Fibroblast of the aortic adventitia (primary cell): Measurements from ENCODE around the gene LSP1. TPM values are rescaled to one million over a fixed set of nuclear protein-coding genes. Genes with fewer than 3 reads are reported as not detected.

Experiments used
- DNase-seq: peaks from one replicate; pipeline ENCODE4 v3.0.0-alpha.2; 2010; ENCODE audit warnings: low read depth
- H3K4me3 ChIP-seq: 2 replicates; pipeline ENCODE4 v1.5.1; 2011; ENCODE audit warnings: low read depth, mild to moderate bottlenecking, control low read depth, low read length, moderate library complexity
- total RNA-seq: library from RNA; depleted of rRNA; stranded (reverse); fragments of >200 nt; gene quantifications from 2 replicates; pipeline ENCODE4 v1.2.3, GENCODE V29; 2012; ENCODE audit warnings: low replicate concordance
- TF ChIP-seq, protein P1 (sequence below): IDR thresholded peaks from 2 replicates; pipeline ENCODE4 v1.5.1; 2011; ENCODE audit warnings: mild to moderate bottlenecking, low read length, control low read depth, inconsistent platforms; ENCODE audit not compliant: insufficient read depth

The LSP1 gene
- total RNA-seq, 1 donor: 40.2 TPM

DNA sequence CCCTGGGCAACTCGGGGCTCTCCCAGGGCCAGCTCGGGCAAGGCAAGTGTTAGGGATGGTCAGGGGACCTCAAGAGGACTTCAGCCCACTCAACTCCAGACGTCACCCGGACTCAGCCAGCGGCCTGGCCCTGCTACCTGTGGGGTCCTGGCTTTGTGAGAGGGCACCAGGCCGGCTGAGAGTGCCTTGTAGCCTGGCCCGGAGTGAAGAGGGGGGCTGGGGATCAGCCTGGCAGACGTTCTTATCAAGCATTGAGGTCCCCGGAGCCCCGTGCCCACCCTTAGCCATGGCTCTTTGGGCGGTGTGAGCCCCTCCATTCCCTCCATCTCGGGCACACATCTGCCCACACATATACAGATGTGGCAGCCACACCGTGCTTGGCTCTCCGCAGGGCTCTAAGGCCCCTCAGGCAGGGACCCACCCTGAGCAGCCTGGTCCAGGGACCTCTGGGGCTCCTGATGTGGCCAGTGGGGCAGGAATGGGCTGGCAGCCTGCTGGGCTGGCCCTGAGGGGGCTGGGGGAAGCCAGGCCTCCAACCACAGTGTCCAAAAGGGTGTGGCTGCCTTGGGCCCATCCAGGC, 15.3 kb downstream of the LSP1 start:
- DNase-seq: no peak
- TF ChIP-seq, protein P1, sequence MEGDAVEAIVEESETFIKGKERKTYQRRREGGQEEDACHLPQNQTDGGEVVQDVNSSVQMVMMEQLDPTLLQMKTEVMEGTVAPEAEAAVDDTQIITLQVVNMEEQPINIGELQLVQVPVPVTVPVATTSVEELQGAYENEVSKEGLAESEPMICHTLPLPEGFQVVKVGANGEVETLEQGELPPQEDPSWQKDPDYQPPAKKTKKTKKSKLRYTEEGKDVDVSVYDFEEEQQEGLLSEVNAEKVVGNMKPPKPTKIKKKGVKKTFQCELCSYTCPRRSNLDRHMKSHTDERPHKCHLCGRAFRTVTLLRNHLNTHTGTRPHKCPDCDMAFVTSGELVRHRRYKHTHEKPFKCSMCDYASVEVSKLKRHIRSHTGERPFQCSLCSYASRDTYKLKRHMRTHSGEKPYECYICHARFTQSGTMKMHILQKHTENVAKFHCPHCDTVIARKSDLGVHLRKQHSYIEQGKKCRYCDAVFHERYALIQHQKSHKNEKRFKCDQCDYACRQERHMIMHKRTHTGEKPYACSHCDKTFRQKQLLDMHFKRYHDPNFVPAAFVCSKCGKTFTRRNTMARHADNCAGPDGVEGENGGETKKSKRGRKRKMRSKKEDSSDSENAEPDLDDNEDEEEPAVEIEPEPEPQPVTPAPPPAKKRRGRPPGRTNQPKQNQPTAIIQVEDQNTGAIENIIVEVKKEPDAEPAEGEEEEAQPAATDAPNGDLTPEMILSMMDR: no peak
- no peak overlapping the region for H3K4me3 ChIP-seq

DNA sequence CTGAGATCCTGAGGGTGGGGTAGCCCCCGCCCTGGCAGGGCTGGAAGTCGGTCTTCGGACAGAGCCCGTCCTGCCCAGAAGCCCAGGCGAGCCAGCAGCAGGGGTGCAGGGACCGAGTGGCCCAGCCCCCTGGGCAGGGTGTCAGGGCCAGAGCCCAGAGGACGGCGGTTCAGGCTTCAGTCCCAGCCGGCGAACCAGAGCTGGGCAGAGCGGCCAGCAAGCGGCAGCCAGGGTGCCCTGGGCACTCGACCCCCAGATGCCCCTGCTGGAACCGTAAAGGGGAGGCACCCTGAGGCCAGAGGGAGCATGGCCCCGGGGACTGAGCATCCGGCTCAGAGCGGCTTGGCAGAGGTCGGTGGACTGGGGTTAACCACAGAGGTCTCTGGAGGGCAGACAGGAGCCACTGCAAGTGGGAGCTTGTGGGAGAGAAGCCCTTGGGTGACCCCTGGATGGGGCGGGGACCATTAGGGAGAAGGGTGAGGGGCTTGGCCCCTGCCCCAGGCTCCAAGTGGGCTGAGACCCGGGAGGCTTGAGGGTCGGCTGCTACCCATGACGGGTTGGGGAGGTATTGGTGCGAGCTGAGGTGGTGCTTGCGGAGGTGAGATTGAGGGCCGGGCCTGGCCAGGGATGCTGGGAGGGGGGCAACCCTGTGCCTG, 15.9 kb downstream of the LSP1 start:
- no peak for DNase-seq
- TF ChIP-seq, protein P1: no peak
- no peak overlapping the region for H3K4me3 ChIP-seq

DNA sequence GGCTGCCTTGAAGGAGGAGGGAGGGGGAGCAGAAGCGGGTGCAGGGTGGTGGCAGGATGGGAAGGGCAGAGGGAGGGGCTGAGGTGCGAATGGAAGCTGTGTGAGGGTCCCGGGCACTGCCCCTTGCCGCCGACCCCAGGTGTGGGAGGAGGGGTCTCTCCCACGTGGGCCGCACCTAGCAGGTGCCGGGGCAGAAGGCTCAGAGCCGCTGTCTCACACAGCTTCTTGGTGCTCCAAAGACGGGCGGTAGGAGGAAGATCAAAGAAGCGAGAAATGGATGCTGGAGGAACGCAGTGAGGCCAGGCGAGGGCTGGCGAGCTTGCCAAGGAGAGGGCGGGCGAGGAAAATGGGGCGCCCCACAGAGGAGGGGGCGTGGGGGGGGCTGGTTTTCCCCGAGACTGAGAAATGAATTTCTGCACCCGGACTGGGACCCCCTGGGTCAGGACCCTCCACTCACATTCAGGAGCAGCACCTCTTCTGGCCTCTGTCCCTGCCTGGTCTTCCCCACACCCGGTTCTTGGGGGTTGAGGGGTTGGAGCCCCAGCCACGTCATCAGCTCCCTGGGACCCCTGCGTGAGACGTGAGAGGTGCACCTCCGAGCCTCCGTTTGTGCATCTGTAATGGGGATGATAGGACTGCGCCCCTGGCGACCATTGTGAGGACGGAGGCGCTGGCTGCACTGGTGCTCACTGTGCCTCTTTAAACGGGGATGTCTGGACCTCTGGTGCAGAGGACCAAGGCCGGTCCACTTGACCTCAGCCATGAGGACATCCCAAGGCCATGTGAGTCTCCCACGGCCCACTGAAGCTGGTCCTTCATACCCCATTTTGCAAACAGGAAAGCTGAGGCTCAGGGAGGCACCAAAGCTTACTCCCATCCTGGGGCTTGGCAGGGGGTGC, 16.8 kb downstream of the LSP1 start:
- H3K4me3 ChIP-seq: peak overlapping the region; percentile 22
- TF ChIP-seq, protein P1: peak; percentile 67
- DNase-seq: peak; percentile 24

DNA sequence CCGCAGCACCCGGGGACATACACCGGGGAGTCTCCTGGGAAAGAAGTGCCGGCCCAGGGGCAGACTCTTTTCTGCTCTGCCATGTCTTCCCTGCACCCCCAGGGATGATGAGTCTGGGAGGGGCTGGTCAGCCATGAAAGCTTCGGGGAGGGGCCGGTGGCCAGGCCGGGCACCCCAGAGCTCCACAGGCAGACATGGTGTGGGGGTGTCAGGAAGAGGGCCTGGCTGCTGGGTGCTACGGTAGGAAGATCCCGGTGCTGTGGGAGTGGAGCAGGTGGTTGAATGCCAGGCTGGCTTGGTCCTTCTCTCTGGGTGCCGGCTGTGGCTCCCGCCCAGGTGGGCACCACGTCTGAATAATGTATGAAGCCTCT, 17.4 kb downstream of the LSP1 start:
- TF ChIP-seq, protein P1: no peak
- no peak for DNase-seq
- no peak overlapping the region for H3K4me3 ChIP-seq

DNA sequence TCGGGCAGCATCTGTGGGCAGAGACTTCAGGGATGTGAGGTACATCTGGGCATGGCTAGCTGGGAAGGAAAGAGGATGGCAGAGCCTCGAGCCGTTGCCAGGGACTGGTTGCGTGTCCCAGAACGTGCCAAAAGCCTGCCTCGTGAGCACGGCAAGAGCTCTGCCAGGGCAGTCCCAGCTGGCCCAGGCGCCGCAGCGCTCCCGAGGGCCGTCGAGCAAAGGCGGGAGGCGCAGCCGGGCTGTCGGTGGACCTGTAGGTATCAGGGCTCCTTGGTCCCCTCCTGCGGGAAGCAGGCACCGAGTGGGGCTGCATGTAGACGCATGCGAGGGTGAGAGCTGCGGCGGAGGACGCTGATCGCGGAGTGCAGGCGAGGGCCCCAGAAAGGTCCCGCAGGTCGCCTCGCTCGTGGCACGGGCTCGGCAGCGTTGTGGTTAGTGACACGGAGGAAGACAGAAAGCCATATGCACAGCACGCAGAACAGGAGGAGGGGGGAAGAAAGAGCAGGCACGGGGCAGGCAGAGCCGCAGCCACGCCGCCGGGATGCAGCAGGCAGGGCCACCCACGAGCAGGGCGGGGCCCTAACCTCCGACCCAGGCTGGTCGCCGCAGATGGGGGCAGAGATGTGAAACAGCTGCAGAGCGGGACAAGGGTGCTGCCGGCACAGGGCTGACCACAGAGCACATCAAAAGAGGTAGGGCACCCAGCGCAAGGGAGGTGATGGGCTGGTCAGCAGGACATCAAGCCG, 18.0 kb downstream of the LSP1 start:
- TF ChIP-seq, protein P1: no peak
- no peak overlapping the region for H3K4me3 ChIP-seq
- peak; percentile 25 for DNase-seq

DNA sequence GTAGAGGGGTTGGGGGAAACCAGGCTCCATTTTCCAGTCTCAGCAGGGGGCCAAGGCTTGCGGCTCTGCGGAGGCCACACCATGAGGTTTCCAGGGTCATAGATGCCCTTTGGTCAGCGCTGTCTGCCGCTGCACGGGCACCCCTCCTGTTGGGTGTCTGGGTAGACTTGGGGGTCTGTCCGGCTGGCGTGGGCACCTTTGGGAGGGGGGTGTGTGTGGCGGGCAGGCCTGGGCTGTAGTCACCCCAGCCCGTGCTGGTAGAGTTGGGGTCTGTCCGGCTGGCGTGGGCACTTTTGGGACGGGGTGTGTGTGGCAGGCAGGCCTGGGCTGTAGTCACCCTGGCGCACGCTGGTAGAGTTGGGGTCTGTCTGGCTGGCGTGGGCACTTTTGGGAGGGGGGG, 18.6 kb downstream of the LSP1 start:
- DNase-seq: no peak
- TF ChIP-seq, protein P1: no peak
- H3K4me3 ChIP-seq: no peak overlapping the region
